ENCODE measurements around the gene UNC13A. TPM values are rescaled to one million over a fixed set of nuclear protein-coding genes. Genes with fewer than 3 reads are reported as not detected.
A peak's percentile ranks its signal among the peaks of the same experiment; 100 is the strongest.
"Not testable (repeated sequence)": the region's sequence is repeated elsewhere in the genome, so short reads cannot be mapped to it uniquely, and the experiment has no call there.

Gene UNC13A
- total RNA-seq, 1 donor from 2014 or later: 0.02 TPM

DNA sequence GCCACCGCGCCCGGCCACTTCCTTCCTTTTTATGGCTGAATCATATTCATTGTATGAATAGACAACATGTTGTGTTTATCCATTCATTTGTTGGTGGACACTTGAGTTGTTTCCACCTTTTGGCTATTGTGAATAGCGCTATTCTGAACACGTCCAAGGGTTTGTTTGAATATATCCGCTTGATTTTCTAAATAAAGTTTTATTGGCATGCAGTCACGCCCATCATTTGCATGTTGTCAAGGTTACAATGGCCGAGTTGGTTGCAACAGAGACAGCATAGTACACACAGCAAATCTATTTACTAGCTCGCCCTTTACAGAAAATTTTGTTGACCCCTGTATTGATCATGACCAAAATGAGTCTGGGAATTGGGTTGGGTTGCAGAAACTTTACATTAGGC lies 89.2 kb downstream of the UNC13A start:
- H3K27me3 Mint-ChIP-seq (ENCODE audit: low read depth): peaks cover 23% of the 10 kb centered on the region
- no peak for DNase-seq (ENCODE audit: low spot score)
- no peaks in the 10 kb centered on the region for H3K9me3 Mint-ChIP-seq
- intact Hi-C loops (cut with micrococcal nuclease): no loop called here
- H3K27ac Mint-ChIP-seq: no peak overlapping the region
- no peaks in the 10 kb centered on the region for H3K36me3 Mint-ChIP-seq (ENCODE audit: low read depth)
- no peak overlapping the region for H3K4me3 Mint-ChIP-seq (ENCODE audit: low read depth)
- H3K4me1 Mint-ChIP-seq (ENCODE audit: low read depth): no peaks in the 10 kb centered on the region

DNA sequence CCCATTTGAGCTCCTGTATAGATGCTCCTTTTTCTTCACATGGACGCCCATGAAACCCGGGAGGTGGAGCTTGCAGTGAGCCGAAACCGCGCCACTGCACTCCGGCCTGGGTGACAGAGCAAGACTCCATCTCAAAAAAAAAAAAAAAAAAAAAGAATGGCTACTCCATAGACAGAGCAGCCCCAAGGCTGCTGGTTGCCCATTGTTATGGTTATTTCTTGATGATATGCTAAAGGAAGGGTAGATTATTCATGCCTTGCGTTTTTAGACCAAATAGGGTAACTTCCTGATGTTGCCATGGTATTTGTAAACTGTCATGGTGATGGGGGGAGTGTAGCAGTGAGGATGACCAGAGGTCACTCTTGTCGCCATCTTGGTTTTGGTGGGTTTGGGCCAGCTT lies 90.1 kb downstream of the UNC13A start:
- H3K4me3 Mint-ChIP-seq (ENCODE audit: low read depth): not testable (repeated sequence)

DNA sequence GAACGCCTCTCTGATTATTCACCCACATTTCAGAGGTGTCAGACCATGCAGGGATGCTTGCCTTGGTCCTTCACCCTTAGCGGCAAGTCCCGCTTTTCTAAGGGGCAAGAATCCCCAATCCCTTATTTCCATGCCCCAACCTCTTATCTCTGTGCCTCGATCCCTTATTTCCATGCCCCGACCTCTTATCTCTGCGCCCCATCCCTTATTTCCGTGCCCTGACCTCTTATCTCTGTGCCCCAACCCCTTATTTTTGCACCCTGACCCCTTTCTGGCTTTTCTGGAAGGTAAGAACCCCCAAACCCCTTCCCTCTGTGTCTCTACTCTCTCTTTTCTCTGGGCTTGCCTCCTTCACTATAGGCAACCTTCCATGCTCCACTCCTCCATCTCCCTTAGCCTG lies 93.9 kb downstream of the UNC13A start:
- H3K4me1 Mint-ChIP-seq (ENCODE audit: low read depth); H3K4me3 Mint-ChIP-seq (ENCODE audit: low read depth); intact Hi-C loops (cut with micrococcal nuclease); H3K27me3 Mint-ChIP-seq (ENCODE audit: low read depth); DNase-seq (ENCODE audit: low spot score); H3K9me3 Mint-ChIP-seq; H3K27ac Mint-ChIP-seq; H3K36me3 Mint-ChIP-seq (ENCODE audit: low read depth): not testable (repeated sequence)

More for the DNA sequence above, 90.1 kb downstream of the UNC13A start:
- H3K27ac Mint-ChIP-seq; intact Hi-C loops (cut with micrococcal nuclease); H3K36me3 Mint-ChIP-seq (ENCODE audit: low read depth); H3K4me1 Mint-ChIP-seq (ENCODE audit: low read depth); DNase-seq (ENCODE audit: low spot score); H3K9me3 Mint-ChIP-seq: not testable (repeated sequence)
- peaks cover 17% of the 10 kb centered on the region for H3K27me3 Mint-ChIP-seq (ENCODE audit: low read depth)

DNA sequence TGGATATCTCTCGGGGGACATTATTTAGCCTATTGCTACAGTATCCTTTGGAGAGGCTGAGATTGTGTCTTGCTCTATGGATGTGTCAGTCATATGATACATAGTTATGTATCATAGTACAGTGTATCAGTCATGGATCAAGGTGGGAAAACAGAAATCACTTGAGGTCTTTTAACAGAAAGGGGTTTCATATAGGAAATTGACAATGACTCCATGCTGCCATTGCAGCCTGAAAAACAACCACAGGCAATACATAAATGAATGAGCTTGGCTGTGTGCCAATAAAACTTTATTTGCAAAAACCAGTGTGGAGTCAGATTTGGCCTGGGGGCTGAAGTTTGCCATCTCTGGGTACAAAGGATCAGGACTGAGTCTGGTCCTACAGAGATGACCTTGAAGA lies 97.3 kb downstream of the UNC13A start:
- Mint-ChIP-seq H3K27ac (no peak overlapping the region), H3K27me3 (ENCODE audit: low read depth) (no peaks in the 10 kb centered on the region), H3K36me3 (ENCODE audit: low read depth) (no peaks in the 10 kb centered on the region), H3K4me3 (ENCODE audit: low read depth) (no peak overlapping the region), H3K9me3 (no peaks in the 10 kb centered on the region), H3K4me1 (ENCODE audit: low read depth) (peaks cover 2% of the 10 kb centered on the region)
- no peak for DNase-seq (ENCODE audit: low spot score)
- intact Hi-C loops (cut with micrococcal nuclease): no loop called here

DNA sequence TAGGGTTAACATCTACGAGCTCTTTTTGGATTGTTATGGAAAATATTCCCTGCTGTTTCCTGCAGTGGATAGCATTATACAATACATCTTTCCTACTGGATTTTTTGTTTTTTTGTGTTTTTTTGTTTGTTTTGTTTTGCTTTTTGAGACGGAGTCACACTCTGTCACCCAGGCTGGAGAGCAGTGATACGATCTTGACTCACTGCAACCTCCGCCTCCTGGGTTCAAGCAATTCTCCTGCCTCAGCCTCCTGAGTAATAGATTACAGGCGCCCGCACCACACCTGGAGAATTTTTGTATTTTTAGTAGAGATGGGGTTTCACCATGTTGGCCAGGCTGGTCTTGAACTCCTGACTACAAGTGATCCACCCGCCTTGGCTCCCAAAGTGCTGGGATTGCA lies 102.8 kb downstream of the UNC13A start:
- intact Hi-C loops (cut with micrococcal nuclease): not testable (repeated sequence)

DNA sequence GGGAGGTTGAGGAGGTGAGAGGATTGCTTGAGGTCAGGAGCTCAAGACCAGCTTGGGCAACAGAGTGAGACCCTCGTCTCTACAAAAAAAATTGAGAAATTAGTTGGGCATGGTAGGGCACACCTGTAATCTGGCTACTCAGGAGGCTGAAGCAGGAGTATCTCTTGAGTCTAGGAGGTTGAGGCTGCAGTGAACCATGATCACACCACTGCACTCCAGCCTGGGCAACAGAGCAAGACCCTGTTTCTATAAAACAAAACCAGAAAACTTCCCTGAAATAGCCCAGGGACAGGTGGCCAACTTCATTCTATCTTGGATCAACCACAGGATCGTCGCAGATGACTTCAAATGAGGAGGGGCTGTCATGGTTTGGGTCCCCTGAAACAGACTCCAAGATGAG lies 104.0 kb downstream of the UNC13A start:
- no peak overlapping the region for H3K4me3 Mint-ChIP-seq (ENCODE audit: low read depth)
- H3K27ac Mint-ChIP-seq: no peak overlapping the region
- H3K36me3 Mint-ChIP-seq (ENCODE audit: low read depth): peaks cover 29% of the 10 kb centered on the region
- H3K27me3 Mint-ChIP-seq (ENCODE audit: low read depth): no peaks in the 10 kb centered on the region
- intact Hi-C loops (cut with micrococcal nuclease): no loop called here
- no peaks in the 10 kb centered on the region for H3K9me3 Mint-ChIP-seq
- no peaks in the 10 kb centered on the region for H3K4me1 Mint-ChIP-seq (ENCODE audit: low read depth)
- no peak for DNase-seq (ENCODE audit: low spot score)

More for the DNA sequence above, 102.8 kb downstream of the UNC13A start:
- not testable (repeated sequence) for H3K27me3 Mint-ChIP-seq (ENCODE audit: low read depth); H3K4me3 Mint-ChIP-seq (ENCODE audit: low read depth); DNase-seq (ENCODE audit: low spot score); H3K9me3 Mint-ChIP-seq; H3K4me1 Mint-ChIP-seq (ENCODE audit: low read depth); H3K27ac Mint-ChIP-seq
- H3K36me3 Mint-ChIP-seq (ENCODE audit: low read depth): peaks cover 16% of the 10 kb centered on the region

DNA sequence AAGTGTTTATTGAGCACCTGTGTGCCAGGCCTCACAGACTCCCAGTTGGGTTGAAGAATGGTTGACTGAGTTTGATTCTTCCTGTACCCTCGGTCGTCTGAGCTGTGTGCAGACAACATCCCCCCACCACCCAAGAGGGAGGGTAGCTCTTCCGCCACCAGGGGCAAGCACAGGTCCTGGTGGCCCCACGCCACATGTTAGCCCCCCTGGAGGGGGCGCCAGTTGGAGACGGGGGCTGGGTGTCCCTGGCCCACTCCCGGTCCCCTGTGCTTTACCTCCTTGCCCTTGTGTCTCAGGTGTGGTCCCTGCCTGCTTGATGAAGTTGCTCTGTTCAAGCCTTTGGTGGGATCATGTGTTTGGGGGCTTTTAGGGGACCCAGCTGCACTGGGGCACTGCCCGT lies 105.5 kb downstream of the UNC13A start:
- Mint-ChIP-seq H3K4me1 (ENCODE audit: low read depth) (no peaks in the 10 kb centered on the region), H3K36me3 (ENCODE audit: low read depth) (peaks cover 39% of the 10 kb centered on the region)
- DNase-seq (ENCODE audit: low spot score): no peak

DNA sequence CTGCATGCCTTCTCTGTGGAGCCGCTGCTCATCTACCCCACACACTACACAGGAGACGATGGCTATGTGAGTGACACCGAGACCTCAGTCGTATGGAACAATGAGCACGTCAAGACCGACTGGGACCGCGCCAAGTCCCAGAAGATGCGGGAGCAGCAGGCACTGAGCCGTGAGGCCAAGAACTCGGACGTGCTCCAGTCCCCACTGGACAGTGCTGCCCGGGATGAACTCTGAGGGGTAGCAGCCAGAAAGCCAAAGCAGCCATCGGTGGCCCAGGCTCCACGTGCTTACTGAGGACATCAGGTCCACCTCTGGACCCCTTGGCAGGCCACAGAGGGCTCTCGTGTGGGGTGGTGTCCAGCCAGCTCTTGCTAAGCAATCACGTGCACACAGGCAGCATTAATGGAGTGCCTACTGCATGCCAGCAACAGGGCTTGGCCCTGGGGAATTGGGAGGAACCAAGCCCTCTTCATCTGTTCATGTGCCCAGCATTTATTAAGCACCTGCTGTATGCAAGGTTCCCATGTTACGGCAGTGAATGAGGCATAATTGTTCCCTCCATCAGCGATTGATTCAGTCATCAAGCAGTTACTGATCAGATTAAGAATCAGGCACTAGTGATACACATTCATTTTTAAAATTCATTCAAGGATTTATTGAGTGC lies 106.8 kb downstream of the UNC13A start:
- no peak for DNase-seq (ENCODE audit: low spot score)
- Mint-ChIP-seq H3K9me3 (no peaks in the 10 kb centered on the region), H3K27ac (no peak overlapping the region), H3K27me3 (ENCODE audit: low read depth) (no peaks in the 10 kb centered on the region), H3K36me3 (ENCODE audit: low read depth) (peaks cover 42% of the 10 kb centered on the region), H3K4me3 (ENCODE audit: low read depth) (no peak overlapping the region), H3K4me1 (ENCODE audit: low read depth) (no peaks in the 10 kb centered on the region)
- intact Hi-C loops (cut with micrococcal nuclease): no loop called here

More for the DNA sequence above, 105.5 kb downstream of the UNC13A start:
- H3K4me3 Mint-ChIP-seq (ENCODE audit: low read depth): no peak overlapping the region
- no peaks in the 10 kb centered on the region for H3K9me3 Mint-ChIP-seq
- intact Hi-C loops (cut with micrococcal nuclease): no loop called here
- H3K27me3 Mint-ChIP-seq (ENCODE audit: low read depth): no peaks in the 10 kb centered on the region
- H3K27ac Mint-ChIP-seq: no peak overlapping the region

DNA sequence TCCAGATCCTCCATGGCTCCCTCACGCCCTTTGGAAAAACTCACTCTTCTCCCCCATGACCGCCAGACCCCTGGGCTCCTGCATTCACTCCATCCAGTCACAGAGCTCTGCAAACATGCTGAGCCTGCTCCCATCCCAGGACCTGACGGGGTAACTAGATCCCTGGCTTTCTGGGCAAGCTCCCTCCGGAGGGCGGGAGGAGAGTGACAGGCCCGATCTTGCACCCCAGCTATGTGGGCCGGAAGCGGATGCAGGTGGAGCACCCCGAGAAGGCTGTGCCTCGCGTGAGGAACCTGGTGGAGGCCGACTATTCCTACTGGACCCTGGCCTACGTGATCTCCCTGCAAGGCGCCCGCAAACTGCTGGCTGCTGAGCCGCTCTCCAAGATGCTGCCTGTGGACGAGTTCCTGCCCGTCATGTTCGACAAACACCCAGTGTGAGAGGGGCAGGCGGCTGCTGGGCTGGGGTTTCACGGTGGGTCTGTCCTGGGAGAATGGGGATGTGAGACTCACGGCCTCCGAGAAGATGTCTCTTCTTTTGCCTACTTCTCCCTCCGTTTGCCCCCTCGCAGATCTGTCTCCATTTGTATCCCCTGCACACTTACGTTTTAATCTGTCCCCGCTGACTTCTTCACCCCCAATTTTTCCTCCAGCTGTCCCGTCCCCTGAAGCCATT lies 107.5 kb downstream of the UNC13A start:
- Mint-ChIP-seq H3K4me1 (ENCODE audit: low read depth) (no peaks in the 10 kb centered on the region), H3K9me3 (no peaks in the 10 kb centered on the region), H3K36me3 (ENCODE audit: low read depth) (peaks cover 49% of the 10 kb centered on the region), H3K27me3 (ENCODE audit: low read depth) (no peaks in the 10 kb centered on the region), H3K27ac (no peak overlapping the region), H3K4me3 (ENCODE audit: low read depth) (no peak overlapping the region)
- intact Hi-C loops (cut with micrococcal nuclease): no loop called here
- DNase-seq (ENCODE audit: low spot score): no peak

DNA sequence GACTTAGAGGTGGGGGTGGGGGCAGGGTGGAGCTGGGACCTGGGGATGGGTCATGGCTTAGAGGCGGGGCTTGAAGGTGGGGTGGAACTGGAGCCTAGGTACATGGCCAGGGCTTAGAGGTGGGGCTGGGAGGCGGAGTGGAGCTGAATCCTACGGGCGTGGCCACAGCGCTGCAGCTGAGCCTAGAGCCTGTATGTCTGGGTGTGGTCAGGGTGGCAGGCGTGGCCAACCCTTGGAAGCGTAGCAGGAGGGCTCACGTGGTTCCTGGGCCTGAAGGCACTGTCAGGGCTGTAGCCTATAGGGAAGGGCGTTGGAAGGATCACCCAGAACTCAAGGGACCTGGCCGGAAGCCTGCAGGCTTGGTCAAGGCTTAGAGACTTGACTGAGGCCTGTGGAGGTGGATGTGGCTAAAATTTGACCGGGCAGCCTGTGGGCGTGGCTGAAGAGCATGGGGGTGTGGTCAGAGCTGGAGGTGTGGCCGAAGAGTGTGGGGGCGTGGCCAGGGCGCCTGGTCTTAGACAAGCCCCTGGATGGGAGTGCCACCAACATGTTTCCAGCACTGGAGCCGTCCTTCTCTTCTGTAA lies 108.4 kb downstream of the UNC13A start:
- intact Hi-C loops (cut with micrococcal nuclease): no loop called here
- H3K4me3 Mint-ChIP-seq (ENCODE audit: low read depth): no peak overlapping the region
- no peaks in the 10 kb centered on the region for H3K9me3 Mint-ChIP-seq
- H3K4me1 Mint-ChIP-seq (ENCODE audit: low read depth): no peaks in the 10 kb centered on the region
- no peak overlapping the region for H3K27ac Mint-ChIP-seq
- H3K36me3 Mint-ChIP-seq (ENCODE audit: low read depth): peaks cover 52% of the 10 kb centered on the region
- no peaks in the 10 kb centered on the region for H3K27me3 Mint-ChIP-seq (ENCODE audit: low read depth)
- no peak for DNase-seq (ENCODE audit: low spot score)

DNA sequence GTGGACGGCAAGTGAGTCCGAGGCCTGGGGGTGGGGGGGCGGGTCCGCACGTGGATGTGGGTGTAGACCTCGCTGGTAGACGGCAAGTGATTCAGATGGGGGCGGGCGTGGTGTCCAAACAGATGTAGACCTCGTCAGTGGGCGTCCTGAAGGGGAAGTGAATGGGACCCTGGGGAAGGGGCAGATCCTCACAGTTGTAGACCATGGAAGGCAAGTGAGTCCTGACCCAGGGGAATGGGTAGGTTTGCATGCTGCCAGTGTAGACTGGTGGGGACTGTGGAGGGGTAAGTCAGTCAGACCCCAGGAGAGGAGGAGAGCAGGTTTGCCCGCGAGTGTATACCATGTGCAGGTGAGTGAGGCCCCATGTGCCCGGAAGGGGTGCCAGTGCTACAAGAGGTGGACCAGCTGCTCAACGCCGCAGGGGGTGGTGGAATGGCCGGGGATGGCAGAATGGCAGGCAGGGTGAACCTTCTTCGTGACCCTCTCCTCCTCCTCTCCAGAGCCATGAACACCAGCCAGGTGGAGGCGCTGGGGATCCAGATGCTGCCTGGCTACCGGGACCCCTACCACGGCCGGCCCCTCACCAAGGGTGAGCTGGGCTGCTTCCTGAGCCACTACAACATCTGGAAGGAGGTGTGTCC lies 110.6 kb downstream of the UNC13A start:
- no peaks in the 10 kb centered on the region for H3K9me3 Mint-ChIP-seq
- peaks cover 1% of the 10 kb centered on the region for H3K4me1 Mint-ChIP-seq (ENCODE audit: low read depth)
- intact Hi-C loops (cut with micrococcal nuclease): no loop called here
- no peak for DNase-seq (ENCODE audit: low spot score)
- H3K4me3 Mint-ChIP-seq (ENCODE audit: low read depth): no peak overlapping the region
- no peak overlapping the region for H3K27ac Mint-ChIP-seq
- H3K36me3 Mint-ChIP-seq (ENCODE audit: low read depth): peaks cover 62% of the 10 kb centered on the region
- H3K27me3 Mint-ChIP-seq (ENCODE audit: low read depth): no peaks in the 10 kb centered on the region

DNA sequence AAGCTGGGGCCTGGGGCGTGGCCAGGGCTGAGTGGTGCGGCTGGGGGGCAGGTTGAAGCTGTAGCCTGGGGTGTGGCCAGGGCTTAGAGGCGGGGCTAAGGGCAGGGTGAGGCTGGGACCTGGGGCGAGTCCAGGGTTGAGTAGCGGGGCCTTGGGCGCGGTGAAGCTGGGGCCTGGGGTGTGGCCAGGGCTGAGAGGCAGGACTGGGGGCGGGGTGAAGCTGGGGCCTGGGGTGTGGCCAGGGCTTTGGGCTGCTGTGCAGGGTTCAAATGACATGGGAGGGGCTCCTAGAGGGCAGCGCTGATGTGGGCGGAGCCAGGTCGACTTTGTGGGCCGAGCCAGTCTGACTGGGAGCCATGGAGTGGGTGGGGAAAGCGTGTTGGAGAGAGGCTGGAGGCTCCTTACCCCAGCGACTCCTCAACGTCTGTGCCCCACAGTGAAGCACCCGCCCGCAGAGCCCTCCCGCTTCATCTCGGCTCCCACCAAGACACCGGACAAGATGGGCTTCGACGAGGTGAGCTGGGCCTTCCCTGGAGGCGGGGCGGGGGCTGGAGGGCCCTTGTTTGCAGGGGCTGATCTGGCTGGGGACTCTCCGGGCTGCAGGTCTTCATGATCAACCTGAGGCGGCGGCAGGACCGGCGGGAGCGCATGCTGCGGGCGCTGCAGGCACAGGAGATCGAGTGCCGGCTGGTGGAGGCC lies 111.2 kb downstream of the UNC13A start:
- Mint-ChIP-seq H3K9me3 (no peaks in the 10 kb centered on the region), H3K27ac (no peak overlapping the region), H3K36me3 (ENCODE audit: low read depth) (peaks cover 63% of the 10 kb centered on the region), H3K27me3 (ENCODE audit: low read depth) (no peaks in the 10 kb centered on the region), H3K4me1 (ENCODE audit: low read depth) (peaks cover 1% of the 10 kb centered on the region), H3K4me3 (ENCODE audit: low read depth) (no peak overlapping the region)
- intact Hi-C loops (cut with micrococcal nuclease): no loop called here
- peak; percentile 22 for DNase-seq (ENCODE audit: low spot score)
